ENCODE measurements around the gene TUBGCP5. TPM values are rescaled to one million over a fixed set of nuclear protein-coding genes. Genes with fewer than 3 reads are reported as not detected.

The TUBGCP5 gene
- total and polyA plus RNA-seq, 2 donors (not counting 1 experiment from before 2014, with no cell fraction given), result 11.0 to 23.1 TPM

DNA sequence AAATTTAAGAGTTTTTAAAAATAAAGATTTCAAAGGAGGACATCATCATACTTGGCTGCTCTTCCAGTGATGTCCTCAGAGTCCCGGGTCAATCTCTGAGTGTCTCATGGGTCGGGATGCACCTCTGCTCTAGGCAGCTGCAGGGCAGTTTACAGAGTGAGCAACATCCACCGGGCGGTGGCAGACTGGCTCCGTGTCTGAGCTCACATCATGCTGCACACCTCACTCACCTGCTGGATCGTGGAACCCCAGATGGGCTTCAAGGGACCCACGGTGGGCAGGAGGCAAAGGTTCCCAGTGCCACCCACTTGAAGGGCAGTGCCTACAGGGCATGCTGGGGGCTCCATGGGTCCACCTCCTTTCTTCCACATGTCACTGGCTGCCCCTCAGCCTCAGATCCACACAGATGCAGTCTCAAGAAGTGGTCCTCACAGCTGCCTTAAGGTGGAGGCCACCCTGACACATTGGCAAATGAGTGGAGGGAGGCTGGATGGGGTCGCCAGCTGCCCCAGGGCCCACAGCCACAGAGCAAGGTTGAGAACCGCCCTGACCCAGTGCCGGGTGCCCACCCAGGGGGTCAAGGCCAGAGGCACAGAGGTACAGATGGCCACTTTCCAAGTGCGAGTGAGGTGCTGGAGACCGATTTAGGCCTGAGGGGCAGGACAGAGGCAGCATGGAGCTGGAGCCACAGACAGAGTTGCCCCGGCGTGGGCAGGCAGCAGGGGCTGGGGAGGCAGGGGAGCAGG lies 84.4 kb downstream of the TUBGCP5 start:
- no peak overlapping the region for H3K4me3 ChIP-seq (ENCODE audit: control extremely low read depth in 1 of 5, extremely low read depth in 1 of 5, insufficient read depth in 1 of 5, low read depth in 2 of 5, low read length in 4 of 5)
- H3K4me1 ChIP-seq (ENCODE audit: control insufficient read depth in 2 of 2, insufficient read depth in 2 of 2, low read length in 2 of 2), result peaks cover 11 to 17% of the 10 kb centered on the region in 2 donors
- TF ChIP-seq EZH2 (IDR thresholded peaks at IDR 0.05; ENCODE audit: borderline replicate concordance, insufficient read depth, low read depth, low read length, poor library complexity, severe bottlenecking), result no peak
- TF ChIP-seq, protein P1, sequence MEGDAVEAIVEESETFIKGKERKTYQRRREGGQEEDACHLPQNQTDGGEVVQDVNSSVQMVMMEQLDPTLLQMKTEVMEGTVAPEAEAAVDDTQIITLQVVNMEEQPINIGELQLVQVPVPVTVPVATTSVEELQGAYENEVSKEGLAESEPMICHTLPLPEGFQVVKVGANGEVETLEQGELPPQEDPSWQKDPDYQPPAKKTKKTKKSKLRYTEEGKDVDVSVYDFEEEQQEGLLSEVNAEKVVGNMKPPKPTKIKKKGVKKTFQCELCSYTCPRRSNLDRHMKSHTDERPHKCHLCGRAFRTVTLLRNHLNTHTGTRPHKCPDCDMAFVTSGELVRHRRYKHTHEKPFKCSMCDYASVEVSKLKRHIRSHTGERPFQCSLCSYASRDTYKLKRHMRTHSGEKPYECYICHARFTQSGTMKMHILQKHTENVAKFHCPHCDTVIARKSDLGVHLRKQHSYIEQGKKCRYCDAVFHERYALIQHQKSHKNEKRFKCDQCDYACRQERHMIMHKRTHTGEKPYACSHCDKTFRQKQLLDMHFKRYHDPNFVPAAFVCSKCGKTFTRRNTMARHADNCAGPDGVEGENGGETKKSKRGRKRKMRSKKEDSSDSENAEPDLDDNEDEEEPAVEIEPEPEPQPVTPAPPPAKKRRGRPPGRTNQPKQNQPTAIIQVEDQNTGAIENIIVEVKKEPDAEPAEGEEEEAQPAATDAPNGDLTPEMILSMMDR (IDR thresholded peaks at IDR 0.05), result no peak
- POLR2A ChIA-PET, result no interaction called here
- no peaks in the 10 kb centered on the region for H3K79me2 ChIP-seq (ENCODE audit: control insufficient read depth, insufficient read depth, low read length)
- no peaks in the 10 kb centered on the region for H4K20me1 ChIP-seq (ENCODE audit: control insufficient read depth, insufficient read depth, low read length, poor library complexity, severe bottlenecking)
- ATAC-seq (ENCODE audit: low read depth) (no peak), DNase-seq (no peak)
- no peaks in the 10 kb centered on the region for H3K27me3 ChIP-seq (replicated peaks in 1 of 4; ENCODE audit: control extremely low read depth in 1 of 4, control insufficient read depth in 3 of 4, insufficient read depth in 4 of 4, low read length in 3 of 4)
- no peak overlapping the region for H3K9ac ChIP-seq (ENCODE audit: low read length)
- Mint-ChIP-seq H3K27me3 (peaks cover under 1% of the 10 kb centered on the region), H3K4me1 (peaks cover 16% of the 10 kb centered on the region), H3K27ac (no peak overlapping the region), H3K4me3 (no peak overlapping the region), H3K9me3 (ENCODE audit: insufficient read depth) (no peaks in the 10 kb centered on the region)
- no peak overlapping the region for H3K27ac ChIP-seq (ENCODE audit: low read length in 2 of 2)
- H3K36me3 ChIP-seq (replicated peaks in 1 of 2; ENCODE audit: control extremely low read depth in 1 of 2, control insufficient read depth in 1 of 2, extremely low read depth in 1 of 2, insufficient read depth in 2 of 2, low read length in 1 of 2), result no peaks in the 10 kb centered on the region
- WGBS (ENCODE audit: insufficient coverage), result 96% methylated on average over 14 of the region's 14 CpGs
- CTCF ChIA-PET, result no interaction called here
- no peaks in the 10 kb centered on the region for H3K9me3 ChIP-seq (ENCODE audit: control extremely low read depth in 1 of 3, control insufficient read depth in 2 of 3, insufficient read depth in 1 of 3, low read length in 2 of 3)
- intact Hi-C loops (cut with micrococcal nuclease), result no loop called here
- H2AFZ ChIP-seq (ENCODE audit: insufficient read depth, low read depth, low read length, poor library complexity, severe bottlenecking), result no peak overlapping the region
- H3K4me2 ChIP-seq (replicated peaks; ENCODE audit: low read depth, low read length, poor library complexity, severe bottlenecking), result no peak overlapping the region

DNA sequence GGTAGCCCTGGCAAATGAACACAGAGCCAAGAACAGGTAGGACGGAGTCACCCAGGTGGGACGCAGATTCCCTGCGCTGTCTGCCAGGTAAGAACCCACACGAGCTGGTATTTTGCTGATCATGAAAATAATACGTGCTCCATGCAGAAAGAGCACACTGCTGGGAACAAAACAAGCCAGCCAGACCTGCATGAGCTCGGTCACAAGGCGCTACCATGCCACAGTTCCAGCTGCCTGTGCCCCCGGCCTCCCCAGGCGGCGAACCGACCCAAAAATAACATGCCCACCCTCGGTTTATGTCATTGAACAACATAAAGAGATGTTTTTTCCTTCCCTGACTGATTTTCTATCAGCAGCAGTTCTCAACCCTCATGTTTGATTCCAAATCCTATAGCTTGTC lies 85.0 kb downstream of the TUBGCP5 start:
- no peak for ATAC-seq (ENCODE audit: low read depth)
- Histone ChIP-seq H2AFZ (ENCODE audit: insufficient read depth, low read depth, low read length, poor library complexity, severe bottlenecking) (no peak overlapping the region), H3K4me2 (replicated peaks; ENCODE audit: low read depth, low read length, poor library complexity, severe bottlenecking) (no peak overlapping the region), H3K9ac (ENCODE audit: low read length) (no peak overlapping the region), H3K4me1 (ENCODE audit: control insufficient read depth in 2 of 2, insufficient read depth in 2 of 2, low read length in 2 of 2) (peaks cover 11% of the 10 kb centered on the region in 2 donors), H3K9me3 (ENCODE audit: control extremely low read depth in 1 of 3, control insufficient read depth in 2 of 3, insufficient read depth in 1 of 3, low read length in 2 of 3) (no peaks in the 10 kb centered on the region), H3K4me3 (ENCODE audit: control extremely low read depth in 1 of 5, extremely low read depth in 1 of 5, insufficient read depth in 1 of 5, low read depth in 2 of 5, low read length in 4 of 5) (no peak overlapping the region), H3K79me2 (ENCODE audit: control insufficient read depth, insufficient read depth, low read length) (no peaks in the 10 kb centered on the region), H4K20me1 (ENCODE audit: control insufficient read depth, insufficient read depth, low read length, poor library complexity, severe bottlenecking) (no peaks in the 10 kb centered on the region), H3K36me3 (replicated peaks in 1 of 2; ENCODE audit: control extremely low read depth in 1 of 2, control insufficient read depth in 1 of 2, extremely low read depth in 1 of 2, insufficient read depth in 2 of 2, low read length in 1 of 2) (no peaks in the 10 kb centered on the region), H3K27ac (ENCODE audit: low read length in 2 of 2) (no peak overlapping the region), H3K27me3 (replicated peaks in 1 of 4; ENCODE audit: control extremely low read depth in 1 of 4, control insufficient read depth in 3 of 4, insufficient read depth in 4 of 4, low read length in 3 of 4) (no peaks in the 10 kb centered on the region)
- ChIA-PET CTCF (no interaction called here), POLR2A (no interaction called here)
- TF ChIP-seq EZH2 (IDR thresholded peaks at IDR 0.05; ENCODE audit: borderline replicate concordance, insufficient read depth, low read depth, low read length, poor library complexity, severe bottlenecking), result no peak
- TF ChIP-seq, protein P1 (IDR thresholded peaks at IDR 0.05), result no peak
- no peaks in the 10 kb centered on the region for H3K9me3 Mint-ChIP-seq (ENCODE audit: insufficient read depth)
- no peak overlapping the region for H3K4me3 Mint-ChIP-seq
- WGBS (ENCODE audit: insufficient coverage), result 94% methylated on average over 10 of the region's 12 CpGs
- peaks cover 13% of the 10 kb centered on the region for H3K4me1 Mint-ChIP-seq
- H3K27ac Mint-ChIP-seq, result no peak overlapping the region
- DNase-seq, result no peak
- intact Hi-C loops (cut with micrococcal nuclease), result no loop called here
- H3K27me3 Mint-ChIP-seq, result no peaks in the 10 kb centered on the region

All from B cell (primary cell).